Fibroblast of skin of left biceps (primary cell): ENCODE results near the gene RESF1.
A peak's percentile ranks its signal among the peaks of the same experiment; 100 is the strongest.
"Not testable (repeated sequence)": the region's sequence is repeated elsewhere in the genome, so short reads cannot be mapped to it uniquely, and the experiment has no call there.

Source experiments
- DNase-seq, 2 experiments: peaks; one replicate each; pipeline ENCODE4 v3.0.0-alpha.2; 2013; ENCODE audit warnings: low read depth in 2 of 2

Gene RESF1

GRCh38 chr12:31959161-31959700, at the start of gene RESF1:
RESF1 (plus strand) TSS chr12:31959415; CDS start chr12:31980956, 21,541 bp downstream.
- DNase-seq, result peak; percentile 43 to 51

- no peak for DNase-seq
Measured at GRCh38 chr12:31914927-31915326, 44.3 kb upstream of the RESF1 start.

- no peak for DNase-seq
Measured at GRCh38 chr12:31915446-31915845, 43.8 kb upstream of the RESF1 start.

- no peak for DNase-seq
Measured at GRCh38 chr12:31922341-31923062, 36.7 kb upstream of the RESF1 start.

GRCh38 chr12:31923063-31923412, 36.2 kb upstream of the RESF1 start:
- no peak for DNase-seq

- no peak for DNase-seq
Measured at GRCh38 chr12:31928246-31929026, 30.8 kb upstream of the RESF1 start.

GRCh38 chr12:31929027-31929526, 30.1 kb upstream of the RESF1 start:
- DNase-seq, result no peak

GRCh38 chr12:31931796-31932715, 27.2 kb upstream of the RESF1 start:
- DNase-seq, result no peak

GRCh38 chr12:31944299-31944698, 14.9 kb upstream of the RESF1 start:
- DNase-seq, result no peak

- no peak for DNase-seq
Measured at GRCh38 chr12:31947971-31948370, 11.2 kb upstream of the RESF1 start.

- not testable (repeated sequence) for DNase-seq
Measured at GRCh38 chr12:31948697-31949359, 10.4 kb upstream of the RESF1 start.

GRCh38 chr12:31950088-31950487, 9.1 kb upstream of the RESF1 start:
- DNase-seq, result no peak

GRCh38 chr12:31950492-31950891, 8.7 kb upstream of the RESF1 start:
- no peak for DNase-seq

GRCh38 chr12:31951008-31951407, 8.2 kb upstream of the RESF1 start:
- DNase-seq, result no peak

GRCh38 chr12:31951939-31952338, 7.3 kb upstream of the RESF1 start:
- no peak for DNase-seq

- no peak for DNase-seq
Measured at GRCh38 chr12:31952418-31952817, 6.8 kb upstream of the RESF1 start.

GRCh38 chr12:31954925-31955858, 4.0 kb upstream of the RESF1 start:
- no peak for DNase-seq

- no peak for DNase-seq
Measured at GRCh38 chr12:31958569-31959160, 550 bp upstream of the RESF1 start.

- peak; percentile 6 to 13 for DNase-seq
Measured at GRCh38 chr12:31959701-31960391, 631 bp downstream of the RESF1 start.
